MV-4-11 (cell line): ENCODE results near the gene DMKN.

Source experiments
- DNase-seq: peaks from one replicate; lab custom pipeline; 2025; lab: John Stamatoyannopoulos, UW

Gene DMKN

GRCh38 chr19:35513628-35514281 lies at the start of gene DMKN:
DMKN (minus strand) TSS chr19:35513649; CDS start chr19:35513475, 174 bp downstream.
- no peak for DNase-seq

GRCh38 chr19:35562776-35563175 lies 49.3 kb upstream of the DMKN start:
- no peak for DNase-seq

GRCh38 chr19:35562336-35562735 lies 48.9 kb upstream of the DMKN start:
- no peak for DNase-seq

- DNase-seq = no peak
Observed at GRCh38 chr19:35561436-35561835, 48.0 kb upstream of the DMKN start.

- no peak for DNase-seq
Observed at GRCh38 chr19:35560677-35561076, 47.2 kb upstream of the DMKN start.

- no peak for DNase-seq
Observed at GRCh38 chr19:35560271-35560670, 46.8 kb upstream of the DMKN start.

GRCh38 chr19:35559781-35560180 lies 46.3 kb upstream of the DMKN start:
- DNase-seq = no peak

- peak; percentile 56 for DNase-seq
Observed at GRCh38 chr19:35559281-35559659, 45.8 kb upstream of the DMKN start.

GRCh38 chr19:35558400-35559280 lies 45.2 kb upstream of the DMKN start:
- no peak for DNase-seq

GRCh38 chr19:35557539-35558399 lies 44.3 kb upstream of the DMKN start:
- no peak for DNase-seq

- no peak for DNase-seq
Observed at GRCh38 chr19:35556846-35557538, 43.5 kb upstream of the DMKN start.

- DNase-seq = no peak
Observed at GRCh38 chr19:35556025-35556590, 42.7 kb upstream of the DMKN start.

- DNase-seq = no peak
Observed at GRCh38 chr19:35555301-35556005, 42.0 kb upstream of the DMKN start.

GRCh38 chr19:35554076-35554475 lies 40.6 kb upstream of the DMKN start:
- DNase-seq = no peak

GRCh38 chr19:35553385-35554000 lies 40.0 kb upstream of the DMKN start:
- DNase-seq = no peak

- no peak for DNase-seq
Observed at GRCh38 chr19:35552534-35553384, 39.3 kb upstream of the DMKN start.

GRCh38 chr19:35551091-35551810 lies 37.8 kb upstream of the DMKN start:
- no peak for DNase-seq

GRCh38 chr19:35549879-35550523 lies 36.6 kb upstream of the DMKN start:
- DNase-seq = no peak
